ENCODE data around the gene CTBP2.
A peak's percentile ranks its signal among the peaks of the same experiment; 100 is the strongest.
"Not testable (repeated sequence)": the region's sequence is repeated elsewhere in the genome, so short reads cannot be mapped to it uniquely, and the experiment has no call there.

Gene CTBP2

GRCh38 chr10:125059348-125059747 lies 101.0 kb downstream of the CTBP2 start:
- DNase-seq = not testable (repeated sequence)

GRCh38 chr10:125057158-125058001 lies 103.0 kb downstream of the CTBP2 start:
- DNase-seq = no peak

GRCh38 chr10:125056161-125057132 lies 103.9 kb downstream of the CTBP2 start:
- no peak for DNase-seq

GRCh38 chr10:125055446-125055845 lies 104.9 kb downstream of the CTBP2 start:
- DNase-seq = no peak

GRCh38 chr10:125054669-125055268 lies 105.6 kb downstream of the CTBP2 start:
- DNase-seq = no peak

GRCh38 chr10:125054216-125054615 lies 106.1 kb downstream of the CTBP2 start:
- no peak for DNase-seq

- no peak for DNase-seq
These were observed 108.2 kb downstream of the CTBP2 start for GRCh38 chr10:125052146-125052545.

GRCh38 chr10:125050383-125050782 lies 110.0 kb downstream of the CTBP2 start:
- no peak for DNase-seq

GRCh38 chr10:125049216-125049881 lies 111.0 kb downstream of the CTBP2 start:
- DNase-seq = no peak

- DNase-seq = peak; percentile 37
These were observed 112.1 kb downstream of the CTBP2 start for GRCh38 chr10:125048094-125048864.

- DNase-seq = no peak
These were observed 116.3 kb downstream of the CTBP2 start for GRCh38 chr10:125043841-125044658.

GRCh38 chr10:125041856-125042506 lies 118.4 kb downstream of the CTBP2 start:
- no peak for DNase-seq

GRCh38 chr10:125039354-125039769 lies 121.0 kb downstream of the CTBP2 start:
- DNase-seq = no peak

- no peak for DNase-seq
These were observed 121.7 kb downstream of the CTBP2 start for GRCh38 chr10:125038637-125039036.

GRCh38 chr10:125037145-125037877 lies 123.1 kb downstream of the CTBP2 start:
- no peak for DNase-seq

- no peak for DNase-seq
These were observed 124.6 kb downstream of the CTBP2 start for GRCh38 chr10:125035588-125036295.

- no peak for DNase-seq
These were observed 125.2 kb downstream of the CTBP2 start for GRCh38 chr10:125035136-125035535.

GRCh38 chr10:125034675-125035074 lies 125.7 kb downstream of the CTBP2 start:
- DNase-seq = no peak

Data from CD4-positive, alpha-beta T cell treated with Interleukin-17A for 1 hour (primary cell).